ENCODE results near the gene ABCB8. TPM values are rescaled to one million over a fixed set of nuclear protein-coding genes. Genes with fewer than 3 reads are reported as not detected.
A peak's percentile ranks its signal among the peaks of the same experiment; 100 is the strongest.

Gene ABCB8
- total RNA-seq, 2 experiments from 2014 or later, result 57.0 to 62.2 TPM

GRCh38 chr7:151073990-151074389 is 45.7 kb downstream of the ABCB8 start:
- Mint-ChIP-seq H3K4me1 (ENCODE audit: low read depth) (peaks cover 7% of the 10 kb centered on the region), H3K9me3 (no peaks in the 10 kb centered on the region), H3K27ac (no peak overlapping the region), H3K27me3 (no peaks in the 10 kb centered on the region), H3K36me3 (ENCODE audit: low read depth) (peaks cover 52% of the 10 kb centered on the region), H3K4me3 (no peak overlapping the region)
- Histone ChIP-seq H3K27me3 (ENCODE audit: control insufficient read depth in 1 of 2, insufficient read depth in 2 of 2, low read length in 2 of 2) (no peaks in the 10 kb centered on the region), H3K4me3 (ENCODE audit: low read length) (no peak overlapping the region), H3K9me3 (ENCODE audit: control insufficient read depth in 1 of 2, insufficient read depth in 1 of 2, low read length in 2 of 2) (no peaks in the 10 kb centered on the region), H3K36me3 (ENCODE audit: insufficient read depth, low read length) (peaks cover 75% of the 10 kb centered on the region), H3K27ac (ENCODE audit: low read depth in 1 of 2, low read length in 2 of 2) (no peak overlapping the region), H3K4me1 (ENCODE audit: insufficient read depth, low read length) (peaks cover 4% of the 10 kb centered on the region)
- DNase-seq (no peak), ATAC-seq (ENCODE audit: poor library complexity) (no peak)
- ChIA-PET CTCF (no interaction called here), POLR2A (no interaction called here)
- no peak for TF ChIP-seq CTCF (IDR thresholded peaks at IDR 0.05)
- intact Hi-C loops (cut with DNase I, micrococcal nuclease), result no loop called here

- H3K27ac Mint-ChIP-seq, result peak overlapping the region; percentile 42
- no peak overlapping the region for H3K4me3 Mint-ChIP-seq
These were observed 46.8 kb downstream of the ABCB8 start for GRCh38 chr7:151074817-151075661.

GRCh38 chr7:151075662-151075971 is 47.4 kb downstream of the ABCB8 start:
- H3K4me1 ChIP-seq (ENCODE audit: insufficient read depth, low read length), result peaks cover 18% of the 10 kb centered on the region
- Mint-ChIP-seq H3K9me3 (no peaks in the 10 kb centered on the region), H3K27ac (no peak overlapping the region), H3K27me3 (no peaks in the 10 kb centered on the region), H3K4me3 (no peak overlapping the region), H3K4me1 (ENCODE audit: low read depth) (peaks cover 18% of the 10 kb centered on the region), H3K36me3 (ENCODE audit: low read depth) (peaks cover 46% of the 10 kb centered on the region)
- H3K27ac ChIP-seq (ENCODE audit: low read depth in 1 of 2, low read length in 2 of 2), result no peak overlapping the region
- H3K9me3 ChIP-seq (ENCODE audit: control insufficient read depth in 1 of 2, insufficient read depth in 1 of 2, low read length in 2 of 2), result no peaks in the 10 kb centered on the region
- H3K36me3 ChIP-seq (ENCODE audit: insufficient read depth, low read length), result peaks cover 61% of the 10 kb centered on the region
- no peaks in the 10 kb centered on the region for H3K27me3 ChIP-seq (ENCODE audit: control insufficient read depth in 1 of 2, insufficient read depth in 2 of 2, low read length in 2 of 2)
- H3K4me3 ChIP-seq (ENCODE audit: low read length), result no peak overlapping the region
- POLR2A ChIA-PET, result no interaction called here
- CTCF ChIA-PET, result interaction anchor here (0.9 kb wide), 1 partner anchor 16 kb away, joined by 3 read pairs; no protein-coding TSS in a partner anchor
- intact Hi-C loops (cut with DNase I, micrococcal nuclease), result no loop called here
- no peak for TF ChIP-seq CTCF (IDR thresholded peaks at IDR 0.05)
- no peak for DNase-seq
- ATAC-seq (ENCODE audit: poor library complexity), result no peak

More at GRCh38 chr7:151074817-151075661, 46.8 kb downstream of the ABCB8 start:
- ATAC-seq (ENCODE audit: poor library complexity), result no peak
- H3K4me3 ChIP-seq (ENCODE audit: low read length), result no peak overlapping the region
- ChIA-PET CTCF (no interaction called here), POLR2A (no interaction called here)
- H3K36me3 Mint-ChIP-seq (ENCODE audit: low read depth), result peaks cover 50% of the 10 kb centered on the region
- H3K9me3 ChIP-seq (ENCODE audit: control insufficient read depth in 1 of 2, insufficient read depth in 1 of 2, low read length in 2 of 2), result no peaks in the 10 kb centered on the region
- no peaks in the 10 kb centered on the region for H3K27me3 ChIP-seq (ENCODE audit: control insufficient read depth in 1 of 2, insufficient read depth in 2 of 2, low read length in 2 of 2)
- H3K27me3 Mint-ChIP-seq, result no peaks in the 10 kb centered on the region
- peaks cover 14% of the 10 kb centered on the region for H3K4me1 ChIP-seq (ENCODE audit: insufficient read depth, low read length)
- no peaks in the 10 kb centered on the region for H3K9me3 Mint-ChIP-seq
- peaks cover 16% of the 10 kb centered on the region for H3K4me1 Mint-ChIP-seq (ENCODE audit: low read depth)
- TF ChIP-seq CTCF (IDR thresholded peaks at IDR 0.05), result no peak
- H3K27ac ChIP-seq (ENCODE audit: low read depth in 1 of 2, low read length in 2 of 2), result no peak overlapping the region
- no peak for DNase-seq
- intact Hi-C loops (cut with DNase I, micrococcal nuclease), result no loop called here
- H3K36me3 ChIP-seq (ENCODE audit: insufficient read depth, low read length), result peaks cover 67% of the 10 kb centered on the region
